NCI-H128 (cell line): ENCODE data around the gene CDH22.

Source experiments
- DNase-seq: peaks from one replicate; lab custom pipeline; 2025; ENCODE audit not compliant: unreplicated experiment; lab: John Stamatoyannopoulos, UW

CDH22 gene

DNA sequence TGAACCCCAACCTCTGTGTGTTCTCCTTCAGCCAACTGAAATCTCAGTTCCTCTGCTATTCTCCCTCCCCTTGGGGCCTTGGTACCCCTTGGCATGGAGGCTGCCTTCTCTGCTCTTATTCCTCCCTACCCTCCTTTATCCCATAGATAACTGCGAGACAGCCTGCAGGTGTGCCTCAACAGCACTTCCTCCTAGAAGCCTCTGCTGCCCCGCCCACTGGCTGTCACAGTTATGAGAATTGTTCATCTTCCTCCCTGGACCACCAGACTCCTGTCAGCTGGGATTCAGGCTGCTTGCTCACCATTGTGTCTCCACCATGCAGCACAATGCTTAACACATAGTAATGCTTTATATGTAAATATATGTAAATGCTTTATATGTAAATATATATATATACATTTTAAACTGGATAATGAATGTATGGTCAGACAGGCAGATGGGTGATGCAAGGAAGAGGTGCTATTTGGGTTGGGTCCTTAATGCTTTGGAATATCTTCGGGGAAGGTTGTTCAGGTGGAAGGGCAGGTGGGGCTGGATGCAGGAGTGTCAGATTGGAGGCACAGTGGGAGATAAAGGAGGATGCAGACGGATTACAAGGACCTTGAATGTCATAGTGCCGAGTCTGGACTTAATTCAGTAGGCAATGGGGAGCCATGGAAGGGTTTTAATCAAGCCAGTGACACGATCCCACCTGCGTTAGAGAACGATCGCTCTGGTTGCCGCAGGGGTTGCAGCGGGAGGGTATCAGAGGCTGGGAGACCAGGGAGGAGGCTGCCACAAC is 4.9 kb downstream of the CDH22 start:
- DNase-seq: no peak

DNA sequence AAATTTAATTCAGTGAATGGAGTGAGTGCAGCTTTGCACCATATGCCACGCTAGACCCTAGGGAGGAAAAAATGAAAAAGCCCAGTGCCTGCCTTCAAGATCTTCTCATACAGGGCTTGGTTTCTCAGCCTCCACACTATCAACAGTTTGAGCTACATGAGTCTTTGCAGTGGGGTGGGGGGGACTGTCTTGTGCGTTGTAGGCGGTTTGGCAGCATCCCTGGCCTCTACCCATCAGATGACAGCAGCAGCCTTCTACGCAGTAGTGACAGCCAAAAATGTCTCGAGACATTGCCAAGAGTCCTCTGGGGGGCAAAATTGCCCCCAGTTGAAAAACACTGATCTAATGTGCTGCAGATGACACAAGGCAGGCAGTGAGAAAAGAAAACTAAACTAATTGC is 6.2 kb downstream of the CDH22 start:
- no peak for DNase-seq

DNA sequence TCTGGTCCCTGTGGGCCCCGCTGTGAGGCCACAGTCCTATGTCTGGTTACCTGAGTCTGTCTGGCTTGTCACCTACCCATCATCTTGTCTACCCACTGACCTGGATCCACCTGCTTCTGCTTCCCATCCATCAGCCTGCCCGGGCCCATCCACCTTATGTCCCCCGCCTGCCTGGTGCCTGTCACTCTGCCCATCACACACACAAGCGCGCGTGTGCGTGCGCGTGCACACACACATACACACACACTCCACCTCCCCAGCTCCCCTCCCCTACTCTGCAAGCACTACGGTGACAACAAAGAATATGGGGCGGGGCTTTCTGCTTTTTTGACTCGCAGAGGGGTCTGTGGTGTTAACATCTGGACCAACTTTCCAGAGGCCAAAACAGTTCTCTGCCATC is 8.0 kb downstream of the CDH22 start:
- no peak for DNase-seq

DNA sequence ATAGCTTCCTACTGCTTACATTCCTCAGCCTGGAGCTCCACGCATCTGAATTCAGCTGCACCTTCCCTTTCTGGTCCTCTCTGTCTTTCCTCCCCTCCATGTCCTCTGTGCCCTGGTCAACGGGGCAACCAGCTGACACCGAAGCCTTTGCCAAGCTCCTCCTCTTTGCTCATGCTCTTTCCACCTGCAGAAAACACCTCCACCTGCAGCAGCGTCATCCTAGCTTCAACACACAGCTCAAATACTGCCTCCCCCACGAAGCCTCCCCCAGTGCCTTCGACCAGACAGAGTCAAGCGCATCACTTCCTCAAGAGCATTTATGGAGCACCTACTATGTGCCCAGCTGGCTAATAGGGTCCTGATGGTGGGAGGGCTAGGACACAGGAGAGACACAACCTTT is 9.2 kb downstream of the CDH22 start:
- no peak for DNase-seq

DNA sequence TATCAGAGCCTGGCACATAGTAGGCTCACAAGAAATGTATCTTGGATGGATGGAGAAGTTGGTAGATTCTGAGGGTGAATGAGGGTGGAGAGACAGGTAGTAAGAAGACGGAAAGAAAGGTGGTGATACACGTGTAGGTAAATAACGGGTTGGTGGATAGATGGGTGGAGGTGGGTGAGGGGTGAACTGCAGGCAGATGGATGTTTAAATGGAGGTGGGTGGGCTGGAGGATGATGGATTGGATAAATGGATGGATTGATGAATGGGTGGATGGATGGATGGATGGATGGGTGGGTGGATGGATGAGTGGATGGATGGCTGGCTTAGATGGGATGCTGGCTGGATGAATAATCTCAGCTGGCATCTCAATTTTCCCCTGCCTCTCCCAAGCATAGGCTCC is 9.9 kb downstream of the CDH22 start:
- no peak for DNase-seq

DNA sequence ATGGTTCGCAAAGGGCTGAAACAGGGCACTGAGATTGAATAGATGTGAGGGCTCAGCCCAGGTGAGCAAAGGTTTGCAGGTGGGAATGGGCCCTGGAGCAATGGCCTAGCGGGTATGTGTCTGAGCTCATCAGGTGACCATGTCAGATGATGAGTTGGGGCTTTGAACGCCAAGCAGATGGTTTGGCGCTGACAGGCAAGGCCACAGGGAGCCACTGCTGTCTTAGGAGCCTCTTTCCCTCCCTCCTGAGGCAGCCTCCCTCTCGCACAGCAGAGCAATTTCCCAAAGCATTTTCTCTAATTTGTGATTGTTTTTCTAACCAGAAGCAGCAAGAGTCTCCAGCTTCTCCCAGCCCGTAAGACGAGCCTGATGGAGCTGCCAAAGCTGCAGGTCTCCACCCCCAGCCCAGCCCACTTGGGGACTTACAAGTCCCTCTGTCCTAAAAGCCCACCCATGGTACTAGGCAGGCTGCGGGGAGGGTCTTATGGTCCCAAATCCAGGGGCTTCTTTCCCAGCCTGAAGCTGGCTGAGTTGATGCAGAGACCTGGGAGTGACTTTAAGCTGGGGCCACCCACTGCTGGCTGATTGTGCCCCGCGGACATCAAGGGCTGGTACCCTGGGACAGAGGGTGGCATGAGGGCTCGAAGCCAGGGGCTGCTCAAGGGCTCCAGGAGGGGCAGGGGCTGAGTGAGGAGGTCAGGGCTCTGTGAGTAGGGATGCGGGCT is 11.6 kb downstream of the CDH22 start:
- no peak for DNase-seq

DNA sequence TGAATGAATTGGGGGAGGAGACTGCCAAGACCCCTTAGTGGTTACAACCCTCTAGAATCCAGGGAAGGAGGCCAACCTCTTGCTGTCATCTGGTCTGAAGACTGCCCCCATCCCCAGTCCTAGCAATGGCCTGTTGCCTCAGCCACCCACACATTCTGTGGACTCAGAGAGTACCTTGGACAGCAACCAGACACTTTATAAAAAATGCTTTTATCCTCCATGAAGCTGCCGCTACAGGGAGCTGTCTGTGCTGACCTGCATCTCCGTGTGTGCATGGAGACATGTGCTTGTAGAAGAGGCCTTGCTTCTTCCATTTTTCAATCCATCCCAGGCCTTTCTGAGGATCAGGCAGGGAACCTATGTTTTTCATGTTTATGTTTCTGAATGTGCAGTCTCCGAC is 15.2 kb downstream of the CDH22 start:
- DNase-seq: no peak

DNA sequence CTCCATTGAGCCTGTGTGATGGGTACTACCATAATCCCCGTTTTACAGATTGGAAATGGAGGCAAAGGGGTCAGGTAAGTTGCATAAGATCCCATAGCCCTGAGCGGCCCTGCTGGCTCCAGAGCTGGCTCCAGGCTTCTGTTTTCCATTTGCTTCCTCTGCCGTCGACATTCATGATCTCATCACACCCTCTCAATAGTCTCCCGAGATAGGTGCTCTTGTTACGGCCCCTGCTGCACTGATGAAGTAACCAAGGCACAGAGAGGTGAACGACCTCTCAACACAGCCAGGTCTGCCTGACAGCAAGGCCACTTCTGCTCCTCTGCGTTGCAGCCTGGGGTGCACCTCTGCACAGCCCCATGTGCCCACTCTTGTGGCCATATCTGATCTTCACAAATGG is 16.9 kb downstream of the CDH22 start:
- DNase-seq: no peak

DNA sequence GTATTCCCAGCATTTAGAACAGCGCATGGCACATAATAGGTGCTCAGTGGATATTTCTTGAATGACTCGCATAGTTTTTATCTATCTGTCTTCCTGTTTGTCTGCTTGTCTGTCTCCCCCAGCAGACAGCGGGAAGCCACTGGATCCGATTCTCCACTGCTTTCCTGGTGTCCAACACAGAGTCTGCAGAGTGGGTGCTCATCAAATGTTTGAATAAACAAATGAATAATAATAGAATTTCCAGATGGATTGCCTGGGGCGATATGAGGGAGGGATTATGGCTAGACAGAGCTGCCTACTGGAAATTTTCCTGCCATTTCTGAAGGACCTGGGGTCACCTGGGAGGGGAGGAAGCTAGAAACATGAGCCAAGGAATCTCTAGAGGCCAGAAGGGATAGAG is 18.9 kb downstream of the CDH22 start:
- no peak for DNase-seq

DNA sequence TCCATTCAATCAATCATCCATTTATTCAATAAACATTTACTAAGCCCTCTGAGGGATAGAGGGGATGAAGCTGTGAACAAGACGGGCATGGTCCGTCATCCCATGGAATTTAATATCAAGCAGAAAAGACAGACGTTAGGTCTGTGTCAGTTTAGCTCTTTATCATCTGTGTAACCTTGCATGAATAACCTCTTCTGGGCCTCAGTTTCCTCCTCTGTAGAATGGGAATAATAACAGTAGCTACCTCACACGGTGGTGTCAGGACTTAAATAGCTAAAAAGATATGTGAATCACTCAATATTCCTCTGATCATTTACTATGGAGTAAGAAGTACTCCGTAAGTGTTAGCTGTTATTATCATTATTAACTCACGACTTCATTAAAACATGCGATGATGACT is 21.3 kb downstream of the CDH22 start:
- no peak for DNase-seq

DNA sequence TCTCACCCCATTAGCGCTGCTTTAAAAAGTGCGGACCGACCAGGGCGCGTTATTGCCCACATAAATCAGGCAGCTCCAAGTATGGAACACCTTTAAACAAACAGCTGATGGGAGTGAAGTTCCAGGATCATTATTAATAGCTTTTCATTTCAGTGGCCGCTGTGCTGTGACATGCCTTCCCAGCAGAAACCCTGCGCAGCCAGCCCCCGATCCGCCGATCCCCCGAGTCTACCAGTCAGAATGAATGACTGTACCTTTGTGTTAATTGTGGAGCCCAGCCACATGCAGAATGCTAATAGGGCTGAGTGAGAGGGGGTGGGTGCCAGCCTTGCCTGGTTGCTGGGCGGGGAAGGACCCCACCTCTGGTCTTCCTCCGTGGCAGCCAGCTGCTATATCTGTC is 21.9 kb downstream of the CDH22 start:
- no peak for DNase-seq

DNA sequence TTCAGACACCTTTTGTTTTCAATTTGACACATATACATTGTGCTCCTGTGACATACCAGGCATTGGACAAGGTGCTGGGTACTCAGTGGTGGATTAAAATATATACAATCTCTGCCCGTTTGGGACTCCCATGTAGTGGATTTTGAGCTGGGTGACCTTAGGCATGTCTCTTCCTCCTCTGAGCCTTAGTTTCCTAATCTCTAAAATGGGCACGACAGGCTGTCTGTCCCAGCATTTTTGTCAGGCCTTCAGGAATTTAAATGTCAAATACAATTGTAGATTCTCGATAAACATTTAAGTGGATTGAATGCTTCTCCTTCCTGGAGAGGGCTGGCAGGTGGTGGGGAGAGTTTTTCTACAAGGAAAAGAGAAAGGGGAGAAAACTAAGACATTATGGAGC is 22.6 kb downstream of the CDH22 start:
- DNase-seq: no peak

DNA sequence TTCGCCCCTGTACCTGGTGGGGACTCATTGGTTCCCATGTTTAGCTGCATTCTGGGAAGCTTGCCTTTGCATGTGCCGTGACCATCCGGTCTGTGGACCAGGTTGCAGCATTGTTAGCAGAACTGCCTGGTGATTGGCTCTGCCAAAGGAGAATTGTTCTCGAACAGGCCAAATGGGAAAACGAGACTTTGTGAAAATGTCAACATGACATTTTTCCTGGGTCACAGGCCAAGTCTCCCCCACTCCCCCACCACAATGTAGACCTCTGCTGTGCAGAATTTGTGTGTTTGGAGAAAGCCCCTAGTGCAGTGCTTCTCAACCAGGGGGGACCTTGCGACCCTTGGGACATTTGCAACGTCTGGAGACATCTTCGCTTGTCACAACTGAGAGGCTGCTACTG is 23.2 kb downstream of the CDH22 start:
- no peak for DNase-seq

DNA sequence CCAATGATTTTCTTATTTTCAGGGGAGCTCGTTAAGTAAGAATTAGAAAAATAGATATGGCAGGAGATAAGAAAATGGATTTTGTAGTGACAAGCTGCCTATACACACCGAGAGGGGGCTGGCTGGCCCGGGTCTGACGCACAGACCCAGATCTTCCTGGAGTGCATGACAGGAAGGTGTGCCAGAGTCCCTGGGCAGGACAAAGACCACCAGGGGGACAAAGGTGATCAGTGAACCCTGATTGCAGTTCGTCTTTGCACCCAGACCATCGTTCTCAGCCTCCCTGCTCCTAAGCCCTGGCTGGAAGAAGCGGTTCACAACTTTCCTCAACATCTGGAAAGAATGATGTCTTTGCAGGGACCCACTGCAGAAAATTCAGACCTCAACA is 24.3 kb downstream of the CDH22 start:
- no peak for DNase-seq

DNA sequence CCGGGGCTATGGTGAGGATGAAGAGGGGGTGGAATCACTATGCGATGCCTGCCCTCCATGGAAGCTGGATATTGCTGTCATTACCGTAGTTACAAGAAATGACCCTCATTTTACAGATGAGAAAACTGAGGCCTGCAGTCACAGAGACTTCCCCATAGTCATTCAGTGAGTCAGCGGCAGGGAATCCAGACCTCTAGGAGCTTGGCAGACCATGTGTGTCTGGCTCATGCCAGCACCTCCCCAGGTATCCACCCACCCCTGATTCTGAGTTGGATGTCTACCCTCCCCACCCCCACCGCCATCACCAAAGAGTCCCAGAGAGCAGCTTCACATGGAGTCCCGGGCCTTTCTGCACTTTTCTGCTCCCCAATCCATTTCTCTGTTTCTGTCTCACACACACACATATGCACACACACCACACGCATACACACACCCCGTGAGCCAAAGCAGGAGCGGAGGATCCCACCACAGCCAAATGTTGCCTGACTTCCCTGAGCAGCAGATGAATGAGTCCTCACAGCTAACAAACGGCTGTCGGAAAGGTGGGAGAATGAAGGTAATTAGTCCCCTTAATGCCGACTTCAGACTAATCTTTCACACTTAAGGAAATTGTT is 24.8 kb downstream of the CDH22 start:
- no peak for DNase-seq

DNA sequence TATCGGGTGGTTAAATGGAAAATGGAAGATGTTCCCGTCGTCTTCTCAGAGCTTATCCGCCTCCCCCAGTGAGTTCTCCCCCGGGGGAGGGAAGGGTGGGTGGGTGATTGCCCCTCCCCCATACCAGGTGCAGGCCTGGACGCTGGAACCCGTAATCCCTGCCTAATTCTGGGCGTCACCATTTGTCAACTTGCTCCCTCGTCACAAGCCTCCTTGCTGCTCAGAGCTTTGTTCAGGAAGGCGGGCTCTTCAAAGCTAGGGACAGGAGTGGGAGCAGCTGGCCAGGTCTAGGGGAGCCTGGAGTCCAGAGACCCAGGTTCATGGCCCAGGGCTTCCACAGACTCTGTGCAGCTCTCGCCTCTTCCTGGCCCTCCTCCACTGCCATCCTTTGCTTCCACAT is 25.6 kb downstream of the CDH22 start:
- DNase-seq: no peak

DNA sequence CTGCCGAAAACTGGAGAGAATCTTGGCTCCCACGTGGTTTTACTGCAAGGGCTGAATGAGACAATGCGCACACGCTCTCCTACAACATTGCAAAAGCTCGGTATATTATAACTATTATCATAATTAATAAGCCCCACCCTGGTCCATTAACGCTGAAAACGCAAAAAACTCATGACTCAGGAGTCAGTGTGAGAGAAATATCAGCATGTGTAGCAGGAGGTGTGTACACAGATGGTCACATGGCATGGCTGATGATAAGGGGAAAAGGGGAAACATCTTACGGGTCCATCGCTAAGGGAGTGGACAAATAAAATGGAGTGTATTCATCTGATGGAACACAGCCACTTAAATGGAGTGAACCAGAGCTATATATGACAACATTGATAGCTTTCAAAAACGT is 29.2 kb downstream of the CDH22 start:
- DNase-seq: no peak

DNA sequence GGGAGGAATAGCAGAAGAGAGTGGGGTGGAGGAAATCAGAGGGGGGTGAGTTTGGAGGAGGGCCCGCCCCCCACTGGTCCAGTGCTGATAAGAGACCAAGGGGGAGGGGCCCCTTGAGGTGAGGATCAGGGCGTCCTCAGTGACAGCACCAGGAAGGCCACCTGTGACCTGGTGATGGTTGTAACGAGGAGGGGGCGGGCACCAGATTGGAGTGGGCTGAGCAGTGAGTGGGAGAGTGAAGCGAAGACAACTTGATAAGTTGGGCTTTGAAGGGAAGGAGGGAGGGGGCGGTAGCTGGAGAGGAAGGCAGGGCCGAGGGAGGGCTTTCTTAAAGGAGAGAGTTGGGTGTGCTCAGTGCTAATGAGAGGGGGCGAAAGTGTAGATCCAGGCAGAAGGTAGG is 30.7 kb downstream of the CDH22 start:
- DNase-seq: no peak

DNA sequence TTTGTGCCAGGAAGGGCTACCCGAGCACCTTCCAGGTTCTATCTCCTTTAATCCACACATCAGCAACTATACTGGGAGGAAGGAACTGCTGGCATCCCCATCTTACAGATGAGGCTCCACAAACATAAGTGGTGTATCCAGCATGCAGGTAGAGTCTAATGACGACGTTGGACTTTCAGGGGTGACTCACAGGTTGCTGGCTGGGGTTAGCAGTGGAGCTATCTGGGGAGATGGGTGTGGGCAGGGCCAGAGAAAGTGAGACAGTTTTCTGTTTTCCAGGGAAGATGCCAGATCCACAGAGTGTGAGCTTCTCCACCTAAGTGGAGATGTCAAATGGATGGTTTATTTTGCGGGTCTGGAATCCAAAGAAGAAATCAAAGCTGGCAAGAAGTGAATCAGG is 31.8 kb downstream of the CDH22 start:
- no peak for DNase-seq

DNA sequence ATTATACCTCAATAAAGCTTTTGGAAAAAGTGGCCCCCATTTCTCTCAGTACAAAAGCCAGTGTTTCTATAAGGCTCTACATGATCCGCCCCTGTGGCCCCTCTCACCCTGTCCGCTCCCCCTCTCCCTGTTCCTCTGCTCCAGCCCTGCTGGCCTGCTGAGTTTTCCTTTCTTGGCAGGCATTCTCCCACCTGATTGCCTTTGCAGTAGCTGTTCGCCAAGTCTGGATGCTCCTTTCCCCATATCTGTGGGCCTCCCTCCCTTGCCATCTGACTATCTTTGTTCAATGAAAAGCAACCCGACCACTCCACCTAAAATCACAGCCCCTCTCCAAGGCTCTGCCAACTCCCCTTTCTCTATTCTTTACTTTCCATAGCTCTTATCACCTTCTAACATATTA is 33.2 kb downstream of the CDH22 start:
- DNase-seq: no peak

DNA sequence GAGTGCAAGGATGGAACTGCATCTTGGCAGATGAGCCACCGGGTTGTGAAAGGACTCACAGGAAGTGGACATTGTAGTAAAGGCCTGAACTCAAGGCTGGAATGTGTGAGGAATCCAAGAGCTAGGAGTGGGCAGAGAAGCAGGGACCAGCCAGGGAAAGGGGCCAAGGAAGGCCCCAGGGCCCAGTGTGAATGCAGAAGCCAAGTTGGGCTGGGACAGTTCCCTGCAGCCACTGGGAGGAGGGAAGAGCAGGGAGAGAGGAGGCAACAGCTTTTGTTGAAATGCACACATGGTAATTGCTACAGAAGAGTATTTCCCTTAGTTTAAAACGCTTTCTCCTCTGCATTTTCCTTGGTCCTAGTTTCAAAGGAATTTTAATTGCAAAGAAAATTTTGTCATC is 34.6 kb downstream of the CDH22 start:
- no peak for DNase-seq

DNA sequence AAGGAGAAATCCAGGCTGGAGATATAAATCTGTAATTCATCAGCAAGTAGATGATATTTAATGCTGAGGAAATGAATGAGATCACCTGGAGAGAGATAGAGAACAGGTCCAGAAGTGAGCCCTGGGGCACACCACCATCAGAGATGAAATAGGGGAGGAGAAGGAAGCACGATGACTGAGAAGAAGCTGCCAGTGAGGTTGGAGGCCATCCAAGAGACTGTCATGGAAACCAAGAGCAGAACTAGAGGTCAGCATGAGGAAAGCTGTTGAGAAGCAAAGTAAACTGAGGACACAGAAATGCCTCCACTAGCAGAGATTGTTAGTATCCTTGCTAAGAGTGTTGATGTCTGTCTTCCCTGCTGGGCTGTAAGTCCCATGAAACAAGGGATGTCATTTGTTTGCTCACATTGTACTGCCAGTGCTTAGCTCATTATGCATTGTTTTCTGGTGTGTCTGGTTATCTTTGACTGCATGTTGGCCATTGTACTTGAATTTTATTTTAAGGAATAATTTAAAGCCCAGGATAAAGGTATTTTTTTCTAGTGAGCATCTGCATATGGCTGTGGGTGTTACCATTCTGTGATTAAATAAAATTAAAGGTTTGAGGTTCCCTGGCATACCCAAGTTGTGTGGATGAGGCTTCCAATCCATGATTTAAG is 35.8 kb downstream of the CDH22 start:
- no peak for DNase-seq
